Measurements from ENCODE around the gene KCTD3.

KCTD3 gene

GRCh38 chr1:215648957-215649356 is 81.9 kb downstream of the KCTD3 start:
- no peak for TF ChIP-seq CTCF (IDR thresholded peaks at IDR 0.05)
- H3K4me3 ChIP-seq: no peak overlapping the region
- no peak for DNase-seq (ENCODE audit: low spot score)
- H3K27ac ChIP-seq: no peak overlapping the region

- DNase-seq (ENCODE audit: low spot score): no peak
- no peak for TF ChIP-seq CTCF (IDR thresholded peaks at IDR 0.05)
- no peak overlapping the region for H3K27ac ChIP-seq
- no peak overlapping the region for H3K4me3 ChIP-seq
Observed at GRCh38 chr1:215650446-215651149, 83.5 kb downstream of the KCTD3 start.

- DNase-seq (ENCODE audit: low spot score): no peak
- Histone ChIP-seq H3K27ac (no peak overlapping the region), H3K4me3 (no peak overlapping the region)
- no peak for TF ChIP-seq CTCF (IDR thresholded peaks at IDR 0.05)
Observed at GRCh38 chr1:215651867-215652266, 84.8 kb downstream of the KCTD3 start.

GRCh38 chr1:215652371-215652770 is 85.3 kb downstream of the KCTD3 start:
- Histone ChIP-seq H3K4me3 (no peak overlapping the region), H3K27ac (no peak overlapping the region)
- DNase-seq (ENCODE audit: low spot score): no peak
- no peak for TF ChIP-seq CTCF (IDR thresholded peaks at IDR 0.05)

- H3K27ac ChIP-seq: no peak overlapping the region
- DNase-seq (ENCODE audit: low spot score): no peak
- no peak overlapping the region for H3K4me3 ChIP-seq
- TF ChIP-seq CTCF (IDR thresholded peaks at IDR 0.05): no peak
Observed at GRCh38 chr1:215657047-215657446, 89.9 kb downstream of the KCTD3 start.

- Histone ChIP-seq H3K27ac (no peak overlapping the region), H3K4me3 (no peak overlapping the region)
- TF ChIP-seq CTCF (IDR thresholded peaks at IDR 0.05): no peak
- no peak for DNase-seq (ENCODE audit: low spot score)
Observed at GRCh38 chr1:215660259-215660658, 93.2 kb downstream of the KCTD3 start.

- Histone ChIP-seq H3K4me3 (no peak overlapping the region), H3K27ac (no peak overlapping the region)
- TF ChIP-seq CTCF (IDR thresholded peaks at IDR 0.05): no peak
- DNase-seq (ENCODE audit: low spot score): no peak
Observed at GRCh38 chr1:215661033-215661432, 93.9 kb downstream of the KCTD3 start.

Measured in coronary artery (tissue), 2 donors.